ENCODE data around the gene RPL22L1. TPM values are rescaled to one million over a fixed set of nuclear protein-coding genes. Genes with fewer than 3 reads are reported as not detected.
"Not testable (repeated sequence)": the region's sequence is repeated elsewhere in the genome, so short reads cannot be mapped to it uniquely, and the experiment has no call there.

The RPL22L1 gene
- polyA plus RNA-seq, 4 donors, result 42.7 to 101 (median 68.8) TPM

DNA sequence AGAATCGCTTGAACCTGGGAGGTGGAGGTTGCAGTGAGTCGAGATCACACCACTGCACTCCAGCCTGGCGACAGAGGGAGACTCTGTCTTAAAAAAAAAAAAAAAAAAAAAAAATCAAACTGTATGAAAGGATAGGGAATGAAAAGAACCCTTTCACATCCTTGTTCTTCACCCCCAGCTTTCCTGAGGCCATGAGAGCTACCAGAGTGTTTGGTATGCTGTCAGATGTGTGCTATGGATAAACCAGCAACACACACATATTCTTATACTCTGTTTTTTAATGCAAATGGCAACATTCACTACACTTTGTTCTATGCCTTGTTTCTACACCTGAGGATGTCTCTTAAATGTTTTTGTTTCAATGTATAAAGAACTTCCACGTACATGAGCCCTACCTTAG lies 33.5 kb downstream of the RPL22L1 start:
- DNase-seq (ENCODE audit: low read depth in 4 of 4, low spot score in 2 of 4), result no peak

GRCh38 chr3:170835336-170835735 lies 34.7 kb downstream of the RPL22L1 start:
- peak in 3 of 4 donors; percentile 54 to 66 (median 61) for DNase-seq (ENCODE audit: low read depth in 4 of 4, low spot score in 2 of 4)

DNA sequence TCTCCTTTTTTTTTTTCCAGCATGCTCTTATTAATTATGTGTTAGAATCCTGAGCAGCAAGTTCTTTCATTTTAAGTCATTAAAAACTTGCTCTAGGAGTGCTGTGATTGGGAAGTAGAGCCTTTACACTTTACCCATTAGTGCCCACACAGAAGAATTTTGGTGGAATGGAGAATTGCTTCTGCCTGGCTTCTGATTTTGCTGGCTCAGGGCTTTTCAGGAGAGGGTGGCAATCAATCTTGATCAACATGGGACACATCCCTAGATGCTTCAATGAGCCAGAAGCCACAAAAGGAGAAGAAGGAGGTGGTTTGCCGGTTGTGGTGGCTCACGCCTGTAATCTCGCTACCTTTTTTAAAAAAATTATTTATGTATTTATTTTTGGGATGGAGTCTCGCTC lies 39.4 kb downstream of the RPL22L1 start:
- no peak for DNase-seq (ENCODE audit: low read depth in 4 of 4, low spot score in 2 of 4)

- no peak for DNase-seq (ENCODE audit: low read depth in 4 of 4, low spot score in 2 of 4)
Observed at GRCh38 chr3:170829546-170830272, 40.3 kb downstream of the RPL22L1 start.

DNA sequence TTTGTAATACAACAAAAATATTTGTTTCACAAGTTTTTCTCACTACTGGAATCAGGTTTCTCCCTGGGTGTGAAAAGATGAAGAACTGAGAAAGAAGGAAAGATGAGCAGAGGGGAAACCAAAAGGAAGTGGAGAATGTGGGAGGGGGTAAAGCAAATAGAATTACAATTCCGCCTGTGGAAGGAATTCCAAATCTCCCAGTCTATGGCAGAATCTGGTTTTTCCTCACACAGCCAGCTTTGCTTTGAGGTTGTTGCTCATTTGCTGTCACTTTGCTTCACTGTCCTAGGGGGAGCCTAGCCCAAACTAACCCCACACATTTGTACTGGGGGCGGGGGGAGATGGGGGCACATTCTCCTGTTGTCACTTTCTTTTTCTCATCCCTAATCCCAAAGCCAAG lies 43.9 kb downstream of the RPL22L1 start:
- no peak for DNase-seq (ENCODE audit: low read depth in 4 of 4, low spot score in 2 of 4)

DNA sequence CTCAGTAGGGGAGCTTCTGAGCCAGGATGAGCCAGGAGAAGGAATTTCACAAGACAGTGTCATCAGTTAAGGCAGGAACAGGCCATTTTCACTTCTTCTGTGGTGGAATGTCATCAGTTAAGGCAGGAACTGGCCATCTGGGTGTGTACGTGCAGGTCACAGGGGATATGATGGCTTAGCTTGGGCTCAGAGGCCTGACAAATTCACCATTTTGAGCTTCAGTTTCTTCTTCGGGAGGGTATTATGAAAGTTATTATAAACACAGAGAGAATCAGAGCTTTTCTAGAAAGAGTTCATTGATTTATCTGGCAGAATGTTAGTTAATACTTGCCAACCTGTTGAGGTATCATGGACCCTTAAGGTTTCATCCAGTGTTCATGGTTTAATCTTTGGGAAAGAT lies 46.4 kb downstream of the RPL22L1 start:
- DNase-seq (ENCODE audit: low read depth in 4 of 4, low spot score in 2 of 4), result not testable (repeated sequence)

DNA sequence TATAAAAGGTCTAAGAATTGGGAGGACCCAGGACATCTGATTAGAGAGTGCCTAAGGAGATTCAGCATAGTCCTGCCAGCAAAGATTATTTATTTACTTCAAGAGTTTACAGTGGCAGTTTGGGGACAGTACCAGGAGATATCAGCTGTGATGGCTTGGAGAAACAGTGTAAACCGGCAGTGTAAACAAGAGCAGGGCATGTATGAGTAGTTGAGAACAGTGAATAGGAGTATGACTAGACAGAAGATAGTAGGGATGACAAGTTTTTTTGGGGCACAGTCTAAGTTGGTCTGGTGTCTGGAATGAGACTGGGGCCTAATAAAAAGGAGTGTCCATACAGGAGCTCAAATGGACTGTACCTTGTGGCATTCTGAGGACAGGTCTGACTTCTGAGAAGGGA lies 51.7 kb downstream of the RPL22L1 start:
- DNase-seq (ENCODE audit: low read depth in 4 of 4, low spot score in 2 of 4), result not testable (repeated sequence)

GRCh38 chr3:170817471-170817870 lies 52.5 kb downstream of the RPL22L1 start:
- DNase-seq (ENCODE audit: low read depth in 4 of 4, low spot score in 2 of 4), result not testable (repeated sequence)

DNA sequence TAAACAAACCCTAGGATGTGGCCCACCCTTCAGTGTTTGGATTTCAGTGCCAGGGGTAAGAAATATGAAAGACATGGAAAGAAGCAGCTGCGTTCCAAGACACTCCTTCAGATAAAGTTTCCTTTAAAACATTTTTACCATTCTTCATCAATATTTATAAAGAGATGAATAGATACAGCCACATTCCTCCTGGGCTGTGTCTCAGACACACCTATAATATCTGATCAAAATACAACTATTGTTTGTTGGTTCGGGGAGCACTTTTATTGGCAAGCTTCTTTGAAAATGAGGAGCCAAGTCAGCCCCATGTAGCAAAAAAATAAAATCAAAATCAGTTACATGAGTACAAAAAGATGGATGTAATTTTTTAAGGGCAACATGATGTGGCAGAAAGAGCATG lies 53.2 kb downstream of the RPL22L1 start:
- no peak for DNase-seq (ENCODE audit: low read depth in 4 of 4, low spot score in 2 of 4)

- DNase-seq (ENCODE audit: low read depth in 4 of 4, low spot score in 2 of 4), result no peak
Observed at GRCh38 chr3:170816341-170816740, 53.7 kb downstream of the RPL22L1 start.

DNA sequence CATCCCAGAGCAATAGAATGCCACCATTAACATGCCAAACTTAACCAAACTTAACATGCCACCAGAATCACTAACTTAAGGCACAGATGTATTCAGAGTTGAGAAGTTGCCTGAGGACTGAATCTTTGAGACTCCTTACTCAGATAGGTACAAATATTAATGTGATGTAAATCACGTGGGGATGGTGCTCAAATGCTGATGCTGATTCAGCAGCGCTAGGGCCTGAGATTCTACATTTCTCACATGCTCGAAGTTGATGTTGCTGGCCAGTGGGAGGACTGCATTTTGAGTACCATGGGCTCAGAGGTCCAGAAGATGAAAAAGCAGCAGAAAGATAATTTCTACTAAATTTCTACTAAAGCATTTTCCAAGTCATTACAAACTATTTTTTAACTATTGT lies 54.1 kb downstream of the RPL22L1 start:
- no peak for DNase-seq (ENCODE audit: low read depth in 4 of 4, low spot score in 2 of 4)

- no peak for DNase-seq (ENCODE audit: low read depth in 4 of 4, low spot score in 2 of 4)
Observed at GRCh38 chr3:170815340-170815739, 54.7 kb downstream of the RPL22L1 start.

Other genes with a start within 250 kb of the RPL22L1 start
- gene EIF5A2, start 38.4 kb upstream of the RPL22L1 start, polyA plus RNA-seq (ENCODE audit: insufficient read length in 4 of 4), result 1 to 10 TPM; 4.2 to 9.1 (median 6.9) TPM
- gene SLC2A2, start 156.5 kb upstream of the RPL22L1 start, polyA plus RNA-seq (ENCODE audit: insufficient read length in 4 of 4), result 10 to 100 TPM in 3 of 4 donors, 1 to 10 TPM in 1; 9.7 to 23.3 (median 12.7) TPM

All from left renal cortex interstitium (tissue), 4 donors.